Esophagus (tissue), 2 donors: ENCODE measurements around the gene TYROBP. TPM values are rescaled to one million over a fixed set of nuclear protein-coding genes. Genes with fewer than 3 reads are reported as not detected.
A peak's percentile ranks its signal among the peaks of the same experiment; 100 is the strongest.
"Not testable (repeated sequence)": the region's sequence is repeated elsewhere in the genome, so short reads cannot be mapped to it uniquely, and the experiment has no call there.

Experiments used
- H3K27ac ChIP-seq, 2 donors: one replicate each; pipeline ENCODE4 v1.5.1; 2013; ENCODE audit warnings: low read depth in 2 of 2, mild to moderate bottlenecking in 2 of 2, inconsistent platforms in 1 of 2, low read length in 1 of 2, moderate library complexity in 1 of 2
- H3K27me3 ChIP-seq, 2 donors: one replicate each; pipeline ENCODE4 v1.6.1; 2013; ENCODE audit warnings: low read length in 2 of 2, control low read depth in 1 of 2, mild to moderate bottlenecking in 1 of 2; ENCODE audit not compliant: insufficient read depth in 2 of 2, control insufficient read depth in 1 of 2
- H3K36me3 ChIP-seq, 2 donors: one replicate each; pipeline ENCODE4 v1.6.1; 2013; ENCODE audit warnings: low read length in 1 of 2; ENCODE audit not compliant: control insufficient read depth in 2 of 2, insufficient read depth in 2 of 2
- H3K4me1 ChIP-seq, 2 donors: one replicate each; pipeline ENCODE4 v1.6.1; 2013; ENCODE audit warnings: low read length in 1 of 2; ENCODE audit not compliant: control insufficient read depth in 2 of 2, insufficient read depth in 2 of 2
- H3K4me3 ChIP-seq, 2 donors: one replicate each; pipeline ENCODE4 v1.5.1; 2013; ENCODE audit warnings: low read length in 2 of 2, mild to moderate bottlenecking in 2 of 2, low read depth in 1 of 2, moderate library complexity in 1 of 2
- H3K9me3 ChIP-seq, 2 donors: one replicate each; pipeline ENCODE4 v1.6.1; 2013; ENCODE audit warnings: mild to moderate bottlenecking in 2 of 2, low read depth in 1 of 2, low read length in 1 of 2, moderate library complexity in 1 of 2; ENCODE audit not compliant: control insufficient read depth in 2 of 2, insufficient read depth in 1 of 2
- WGBS, 2 donors: extraction: QIAGEN DNeasy Blood & Tissue Kit; methylation state at CpG; one replicate each; pipeline ENCODE4 v1.1.7; 2013; 5-methylcytosine and 5-hydroxymethylcytosine counted together
- polyA plus RNA-seq, 2 donors: library from polyadenylated mRNA; stranded (reverse); fragments of 200-250 nt; gene quantifications; one replicate each; pipeline ENCODE4 v1.2.3, GENCODE V29; 2013
- donor health status: healthy with polysubstance abuse.
- donor health status: Bipolar disorder and iron deficiency.

TYROBP gene
- polyA plus RNA-seq, 2 donors = 16.7 to 26.8 TPM

DNA sequence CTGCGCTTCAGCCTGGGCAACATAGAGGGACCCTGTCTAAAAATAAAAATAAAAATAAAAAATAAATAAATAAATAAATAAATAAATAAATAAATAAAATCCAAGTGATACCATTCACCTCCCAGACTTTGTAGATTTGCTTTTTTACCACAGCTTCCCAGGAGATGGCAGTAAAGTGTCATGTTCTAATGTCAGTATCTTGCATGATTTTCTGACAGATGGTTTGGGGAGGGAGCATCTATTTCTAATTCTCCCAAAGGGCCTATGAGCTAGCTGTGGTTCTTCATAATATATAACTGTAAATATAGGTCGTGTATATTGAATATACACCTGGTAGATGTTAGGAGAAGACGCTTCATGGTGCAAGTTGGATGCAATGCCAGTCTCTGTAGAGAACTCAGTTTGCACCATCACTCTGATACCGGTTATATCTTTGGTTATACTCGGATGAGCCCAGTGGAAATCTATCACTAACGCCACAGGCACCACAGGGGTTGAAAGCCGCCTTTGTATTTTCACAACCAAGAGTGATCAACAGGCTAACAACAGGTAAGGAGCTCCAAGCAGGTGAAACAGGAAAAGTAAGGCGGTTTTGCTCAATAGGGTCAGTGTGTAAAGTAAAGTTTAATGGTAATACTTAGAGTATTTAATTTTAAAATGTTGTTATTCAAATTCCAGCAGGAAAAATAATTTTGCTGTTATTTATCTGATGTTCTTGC is 25.8 kb downstream of the TYROBP start:
- H3K4me3 ChIP-seq = no peak overlapping the region
- WGBS, 2 donors = 25 to 28% methylated on average over 8 of the region's 8 CpGs
- H3K9me3 ChIP-seq = no peaks in the 10 kb centered on the region
- H3K36me3 ChIP-seq = peaks cover 0 to 4% of the 10 kb centered on the region in 2 donors
- H3K4me1 ChIP-seq = no peaks in the 10 kb centered on the region
- H3K27me3 ChIP-seq = no peaks in the 10 kb centered on the region
- H3K27ac ChIP-seq = no peak overlapping the region

DNA sequence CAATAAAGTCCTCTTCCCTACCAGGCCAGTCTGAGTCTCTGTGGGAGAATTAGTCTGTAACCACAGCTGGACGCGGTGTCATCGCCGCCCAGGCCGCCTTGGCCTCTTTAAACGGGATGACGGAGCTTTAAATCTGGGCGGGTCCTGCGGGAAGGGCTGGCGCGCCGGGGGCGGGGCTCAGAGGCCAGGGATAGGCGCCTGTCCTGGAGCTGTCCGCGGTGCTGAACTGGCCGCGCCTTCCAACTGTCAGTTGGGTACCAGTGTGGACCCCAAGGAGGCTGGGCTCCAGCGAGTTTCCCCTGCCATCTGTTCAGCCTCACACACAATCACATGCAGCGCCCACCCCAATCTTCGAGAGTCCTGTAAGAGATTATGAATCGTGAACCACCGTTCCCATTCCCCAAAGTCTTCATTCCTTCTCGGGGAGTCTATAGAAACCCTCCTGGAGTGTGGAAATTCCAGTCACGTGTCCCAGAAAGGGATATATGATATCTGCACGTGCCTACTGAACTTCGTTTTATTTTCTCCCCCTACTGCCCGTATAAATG is 28.3 kb downstream of the TYROBP start:
- Histone ChIP-seq H3K4me1 (no peaks in the 10 kb centered on the region), H3K36me3 (no peaks in the 10 kb centered on the region), H3K27me3 (no peaks in the 10 kb centered on the region), H3K27ac (no peak overlapping the region), H3K9me3 (no peaks in the 10 kb centered on the region), H3K4me3 (no peak overlapping the region)
- WGBS, 2 donors = 2 to 3% methylated on average over 27 to 28 of the region's 28 CpGs

DNA sequence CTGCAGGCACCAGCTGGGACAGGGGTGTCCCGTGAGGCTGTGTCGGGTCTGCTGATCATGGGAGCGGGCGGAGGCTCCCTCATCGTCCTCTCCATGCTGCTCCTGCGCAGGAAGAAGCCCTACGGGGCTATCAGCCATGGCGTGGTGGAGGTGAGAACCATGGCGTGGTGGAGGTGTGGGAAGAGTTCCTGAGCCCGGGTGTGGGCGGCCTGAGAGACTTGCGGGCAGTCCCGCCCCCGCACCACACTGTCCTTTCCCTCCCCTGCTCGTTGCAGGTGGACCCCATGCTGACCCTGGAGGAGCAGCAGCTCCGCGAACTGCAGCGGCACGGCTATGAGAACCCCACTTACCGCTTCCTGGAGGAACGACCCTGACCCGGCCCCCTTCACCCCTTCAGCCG is 29.0 kb downstream of the TYROBP start:
- Histone ChIP-seq H3K4me3 (no peak overlapping the region), H3K9me3 (no peaks in the 10 kb centered on the region), H3K4me1 (no peaks in the 10 kb centered on the region), H3K36me3 (no peaks in the 10 kb centered on the region), H3K27me3 (no peaks in the 10 kb centered on the region), H3K27ac (no peak overlapping the region)
- WGBS, 2 donors = 50 to 51% methylated on average over 22 to 23 of the region's 23 CpGs

DNA sequence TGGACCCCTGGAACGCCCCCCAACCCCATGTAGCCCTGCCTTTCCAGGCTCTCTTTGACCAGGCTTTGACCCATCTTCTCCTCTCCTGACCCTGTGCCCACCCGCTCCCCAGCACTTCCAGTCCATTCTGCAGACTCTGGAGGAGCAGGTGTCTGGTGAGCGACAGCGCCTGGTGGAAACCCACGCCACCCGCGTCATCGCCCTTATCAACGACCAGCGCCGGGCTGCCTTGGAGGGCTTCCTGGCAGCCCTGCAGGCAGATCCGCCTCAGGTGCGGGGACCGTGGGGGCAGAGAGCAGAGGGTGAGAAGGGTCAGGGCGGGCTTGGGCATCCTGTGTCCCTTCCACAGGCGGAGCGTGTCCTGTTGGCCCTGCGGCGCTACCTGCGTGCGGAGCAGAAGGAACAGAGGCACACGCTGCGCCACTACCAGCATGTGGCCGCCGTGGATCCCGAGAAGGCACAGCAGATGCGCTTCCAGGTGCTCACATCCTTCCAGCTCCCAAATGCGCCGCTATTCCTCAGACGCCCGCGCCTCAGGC is 33.6 kb downstream of the TYROBP start:
- Histone ChIP-seq H3K4me3 (no peak overlapping the region), H3K4me1 (peaks cover 2 to 6% of the 10 kb centered on the region in 2 donors), H3K36me3 (no peaks in the 10 kb centered on the region), H3K27ac (no peak overlapping the region), H3K9me3 (no peaks in the 10 kb centered on the region), H3K27me3 (peaks cover 0 to 2% of the 10 kb centered on the region in 2 donors)
- 93 to 95% methylated on average over 26 to 32 of the region's 32 CpGs for WGBS, 2 donors

DNA sequence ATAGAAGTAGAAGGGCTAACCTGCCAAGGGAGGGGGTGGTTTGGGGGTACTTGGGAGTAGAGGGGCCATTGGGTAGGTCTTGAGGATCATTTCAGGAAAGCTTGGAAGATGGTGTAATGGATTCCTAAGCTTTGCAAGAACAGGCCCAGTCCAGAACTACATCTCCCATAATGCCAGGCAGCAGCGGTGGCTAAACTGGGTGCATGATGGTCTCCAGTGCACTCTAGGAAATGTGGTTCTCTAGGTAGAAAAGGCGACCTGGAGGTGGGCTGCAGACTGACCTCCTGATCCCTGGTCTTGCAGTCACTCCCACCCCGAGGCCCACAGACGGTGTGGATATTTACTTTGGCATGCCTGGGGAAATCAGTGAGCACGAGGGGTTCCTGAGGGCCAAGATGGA is 35.9 kb downstream of the TYROBP start:
- no peak overlapping the region for H3K27ac ChIP-seq
- H3K4me1 ChIP-seq = peaks cover 6 to 13% of the 10 kb centered on the region in 2 donors
- peaks cover 0 to 2% of the 10 kb centered on the region in 2 donors for H3K27me3 ChIP-seq
- 81% methylated on average over 5 of the region's 5 CpGs for WGBS, 2 donors
- H3K4me3 ChIP-seq = no peak overlapping the region
- no peaks in the 10 kb centered on the region for H3K9me3 ChIP-seq
- no peaks in the 10 kb centered on the region for H3K36me3 ChIP-seq

DNA sequence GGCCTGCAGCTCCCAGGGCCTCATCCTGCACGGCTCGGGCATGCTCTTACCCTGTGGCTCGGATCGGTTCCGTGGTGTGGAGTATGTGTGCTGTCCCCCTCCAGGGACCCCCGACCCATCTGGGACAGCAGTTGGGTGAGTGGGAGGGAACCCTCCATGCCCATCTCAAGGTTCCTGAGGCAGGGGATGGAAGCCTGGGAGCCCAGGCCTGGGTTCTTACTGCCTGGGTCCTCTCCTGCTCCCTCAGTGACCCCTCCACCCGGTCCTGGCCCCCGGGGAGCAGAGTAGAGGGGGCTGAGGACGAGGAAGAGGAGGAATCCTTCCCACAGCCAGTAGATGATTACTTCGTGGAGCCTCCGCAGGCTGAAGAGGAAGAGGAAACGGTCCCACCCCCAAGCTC is 36.5 kb downstream of the TYROBP start:
- 82 to 85% methylated on average over 12 of the region's 12 CpGs for WGBS, 2 donors
- no peaks in the 10 kb centered on the region for H3K9me3 ChIP-seq
- H3K27ac ChIP-seq = no peak overlapping the region
- H3K36me3 ChIP-seq = no peaks in the 10 kb centered on the region
- H3K4me3 ChIP-seq = no peak overlapping the region
- H3K27me3 ChIP-seq = peaks cover 0 to 2% of the 10 kb centered on the region in 2 donors
- peaks cover 6 to 13% of the 10 kb centered on the region in 2 donors for H3K4me1 ChIP-seq

DNA sequence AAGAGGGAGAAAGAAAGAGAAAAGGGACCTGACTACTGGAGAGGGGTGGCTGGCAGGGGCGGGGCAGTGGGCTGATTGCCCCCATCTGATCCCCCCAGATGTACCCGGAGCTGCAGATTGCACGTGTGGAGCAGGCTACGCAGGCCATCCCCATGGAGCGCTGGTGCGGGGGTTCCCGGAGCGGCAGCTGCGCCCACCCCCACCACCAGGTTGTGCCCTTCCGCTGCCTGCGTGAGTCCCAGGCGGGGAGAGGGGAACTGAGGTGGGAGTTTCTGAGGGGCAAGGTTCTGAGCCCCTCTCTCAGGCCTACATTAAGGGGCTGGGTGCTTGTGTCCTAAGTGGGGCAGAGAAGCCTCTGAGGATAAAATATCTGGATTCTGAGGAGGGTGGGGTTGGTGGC is 37.3 kb downstream of the TYROBP start:
- peaks cover 0 to 2% of the 10 kb centered on the region in 2 donors for H3K27me3 ChIP-seq
- no peaks in the 10 kb centered on the region for H3K9me3 ChIP-seq
- H3K36me3 ChIP-seq = no peaks in the 10 kb centered on the region
- peaks cover 6 to 13% of the 10 kb centered on the region in 2 donors for H3K4me1 ChIP-seq
- H3K27ac ChIP-seq = no peak overlapping the region
- 75 to 78% methylated on average over 12 of the region's 12 CpGs for WGBS, 2 donors
- H3K4me3 ChIP-seq = no peak overlapping the region

DNA sequence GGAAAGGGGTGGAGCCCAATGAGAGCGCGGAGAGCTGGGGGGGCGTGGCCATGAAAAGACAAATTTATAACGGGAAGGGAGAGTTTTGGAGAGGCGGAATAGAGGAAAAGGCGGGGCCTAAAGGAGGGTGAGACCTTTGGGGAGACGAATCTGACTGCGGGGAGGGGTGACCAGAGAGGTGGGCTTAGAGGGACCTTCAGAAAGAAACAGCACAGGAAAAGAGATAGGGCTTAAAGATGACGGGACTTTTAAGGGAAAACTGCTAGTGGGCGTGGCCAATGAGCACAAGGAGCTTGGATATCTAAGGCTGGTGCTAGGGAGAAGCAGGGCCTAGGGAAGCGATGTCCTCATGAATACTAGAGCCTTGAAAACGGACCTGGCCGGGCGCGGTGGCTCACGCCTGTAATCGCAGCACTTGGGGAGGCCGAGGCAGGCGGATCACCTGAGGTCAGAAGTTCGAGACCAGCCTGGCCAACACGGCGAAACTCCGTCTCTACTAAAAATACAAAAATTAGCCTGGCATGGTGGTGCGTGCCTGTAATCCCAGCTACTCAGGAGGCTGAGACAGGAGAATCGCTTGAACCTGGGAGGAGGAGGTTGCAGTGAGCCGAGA is 37.9 kb downstream of the TYROBP start:
- H3K27me3 ChIP-seq, H3K9me3 ChIP-seq, H3K27ac ChIP-seq, H3K36me3 ChIP-seq: not testable (repeated sequence)
- WGBS, 2 donors = 41 to 45% methylated on average over 26 of the region's 26 CpGs
- Histone ChIP-seq H3K4me3 (peak overlapping the region in 1 of 2 donors; percentile 20), H3K4me1 (peaks cover 6 to 13% of the 10 kb centered on the region in 2 donors)

DNA sequence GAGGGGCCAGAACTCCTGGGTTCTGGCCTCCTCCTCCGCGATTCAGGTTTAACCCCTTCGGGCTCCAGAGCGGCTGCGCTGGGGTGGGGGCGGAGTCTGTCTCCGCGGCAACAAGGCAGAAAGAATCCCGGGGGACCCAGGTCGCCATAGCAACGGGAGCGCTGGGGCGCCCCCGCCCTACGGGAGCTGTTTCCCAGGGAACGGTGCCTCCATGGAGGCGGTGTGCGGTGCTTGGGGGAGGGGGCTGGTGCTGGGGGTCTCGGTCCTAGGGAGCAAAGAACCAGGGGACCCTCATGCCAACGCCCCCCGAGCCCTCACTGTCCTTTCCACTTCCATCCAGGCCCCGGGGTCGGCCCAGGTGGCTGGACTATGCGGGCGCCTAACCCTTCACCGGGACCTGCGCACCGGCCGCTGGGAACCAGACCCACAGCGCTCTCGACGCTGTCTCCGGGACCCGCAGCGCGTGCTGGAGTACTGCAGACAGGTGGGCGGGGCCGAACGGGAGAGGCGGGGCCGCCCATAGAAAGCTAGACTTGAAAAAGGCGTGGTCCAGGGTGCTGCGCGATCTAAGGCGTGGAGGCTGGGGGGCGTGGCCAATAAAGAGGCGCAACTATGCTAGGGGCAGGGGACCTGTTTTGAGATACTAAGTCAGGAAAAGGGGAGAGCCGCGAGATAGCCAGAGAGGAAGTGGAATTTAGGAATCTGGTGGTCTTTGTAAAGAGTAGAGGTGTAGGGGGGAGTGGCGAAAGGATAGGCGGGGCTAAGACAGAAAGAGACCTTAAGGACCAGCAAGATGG is 38.6 kb downstream of the TYROBP start:
- Histone ChIP-seq H3K4me1 (peaks cover 6 to 13% of the 10 kb centered on the region in 2 donors), H3K9me3 (no peaks in the 10 kb centered on the region), H3K27ac (no peak overlapping the region), H3K4me3 (peak overlapping the region; percentile 19 to 20), H3K27me3 (peaks cover 0 to 2% of the 10 kb centered on the region in 2 donors), H3K36me3 (no peaks in the 10 kb centered on the region)
- WGBS, 2 donors = 2% methylated on average over 50 to 51 of the region's 51 CpGs
